HepG2 (cell line): Measurements from ENCODE around the gene LARP7. TPM values are rescaled to one million over a fixed set of nuclear protein-coding genes. Genes with fewer than 3 reads are reported as not detected.
A peak's percentile ranks its signal among the peaks of the same experiment; 100 is the strongest.

Source experiments
- ATF4 ChIP-seq, 2 experiments: fragments of 450-650 bp in 1 of 2; sonication (generic) in 1 of 2; formaldehyde crosslinking; IDR thresholded peaks; 2 replicates each; pipeline versions ENCODE4 v1.5.0 to v1.8.0; 2020 to 2022; ENCODE audit warnings: mild to moderate bottlenecking in 1 of 2, missing genetic modification reagents in 1 of 2
- CC2D1A ChIP-seq: sonication (generic); formaldehyde crosslinking; IDR thresholded peaks from 2 replicates; pipeline ENCODE4 v1.8.1; 2023; ENCODE audit warnings: mild to moderate bottlenecking, missing genetic modification reagents
- ETV5 ChIP-seq: IDR thresholded peaks from 2 replicates; pipeline ENCODE4 v1.6.1; 2018; ENCODE audit warnings: missing biosample characterization, missing genetic modification reagents, inconsistent platforms, borderline replicate concordance
- HNF1A ChIP-seq, 2 experiments: sonication (generic) in 1 of 2; formaldehyde crosslinking in 1 of 2; IDR thresholded peaks; 2 replicates each; pipeline versions ENCODE4 v1.4.0 to v1.6.1; 2016 to 2020; ENCODE audit warnings: borderline replicate concordance in 1 of 2, low read depth in 1 of 2, mild to moderate bottlenecking in 1 of 2, missing genetic modification reagents in 1 of 2
- KDM5B ChIP-seq: sonication (generic); formaldehyde crosslinking; IDR thresholded peaks from 2 replicates; pipeline ENCODE4 v1.4.0; 2020; ENCODE audit warnings: missing genetic modification reagents, mild to moderate bottlenecking, borderline replicate concordance
- MAF1 ChIP-seq: sonication (generic); formaldehyde crosslinking; IDR thresholded peaks from 2 replicates; pipeline ENCODE4 v1.5.0; 2020; ENCODE audit warnings: missing genetic modification reagents, borderline replicate concordance
- MAFF ChIP-seq: IDR thresholded peaks from 2 replicates; pipeline ENCODE4 v1.6.1; 2011; ENCODE audit warnings: low read depth, low read length, improper control_type of control experiment
- NAIF1 ChIP-seq: sonication (generic); formaldehyde crosslinking; IDR thresholded peaks from 2 replicates; pipeline ENCODE4 v1.5.0; 2020; ENCODE audit warnings: mild to moderate bottlenecking, missing genetic modification reagents, borderline replicate concordance
- REXO4 ChIP-seq: sonication (generic); formaldehyde crosslinking; IDR thresholded peaks from 2 replicates; pipeline ENCODE4 v1.8.0; 2022; ENCODE audit warnings: missing genetic modification reagents, mild to moderate bottlenecking, borderline replicate concordance
- STAG1 ChIP-seq: sonication (generic); formaldehyde crosslinking; IDR thresholded peaks from 2 replicates; pipeline ENCODE4 v1.4.0; 2020; ENCODE audit warnings: missing genetic modification reagents
- TP53 ChIP-seq: sonication (generic); formaldehyde crosslinking; conservative IDR thresholded peaks from 2 replicates; pipeline ENCODE4 v1.4.0; 2020; ENCODE audit warnings: missing genetic modification reagents
- ZBTB21 ChIP-seq: sonication (generic); formaldehyde crosslinking; IDR thresholded peaks from 2 replicates; pipeline ENCODE4 v1.4.0; 2020; ENCODE audit warnings: missing genetic modification reagents
- ZBTB39 ChIP-seq: sonication (generic); formaldehyde crosslinking; IDR thresholded peaks from 2 replicates; pipeline ENCODE4 v1.5.0; 2020; ENCODE audit warnings: missing genetic modification reagents
- ZNF101 ChIP-seq: sonication (generic); formaldehyde crosslinking; IDR thresholded peaks from 2 replicates; pipeline ENCODE4 v1.4.0; 2020; ENCODE audit warnings: mild to moderate bottlenecking, low read depth, missing genetic modification reagents, borderline replicate concordance
- ZNF513 ChIP-seq: sonication (generic); formaldehyde crosslinking; conservative IDR thresholded peaks from 2 replicates; pipeline ENCODE4 v1.5.0; 2020; ENCODE audit warnings: missing genetic modification reagents
- ZNF75D ChIP-seq: sonication (generic); formaldehyde crosslinking; IDR thresholded peaks from 2 replicates; pipeline ENCODE4 v1.8.1; 2023; ENCODE audit warnings: missing genetic modification reagents, mild to moderate bottlenecking, borderline replicate concordance
- polyA plus RNA-seq, 8 experiments: library from polyadenylated mRNA; depleted of rRNA in 3 of 8; stranded (reverse) in 7 of 8; unstranded in 1 of 8; fragments of >200 nt; fragmentation: Illumina TruSeq in 4 of 8; extraction: Trizol in 4 of 8; gene quantifications; 2 replicates each; pipeline versions ENCODE4 v1.2.1 to v1.2.3, GENCODE V29; 2011 to 2016; ENCODE audit warnings: low read depth in 4 of 8, missing spikeins in 1 of 8, mixed read lengths in 1 of 8; ENCODE audit not compliant: insufficient read depth in 1 of 8
- total RNA-seq, 5 experiments: library from RNA; depleted of rRNA; stranded (reverse); fragments of >200 nt; fragmentation: Illumina TruSeq; extraction: Trizol; gene quantifications; 2 replicates each; pipeline ENCODE4 v1.2.3, GENCODE V29; 2016; ENCODE audit warnings: low read depth in 1 of 5

The LARP7 gene
- total and polyA plus RNA-seq, 2 of the 13 experiments (the other 11 are each of a cell fraction or from before 2014, with no cell fraction given), result 9.7 to 37.1 TPM

GRCh38 chr4:112636688-112637551 lies at the start of gene LARP7, which contains the start of gene ZGRF1 (continued):
- TF ChIP-seq ATF4 (CRISPR knock-in tag; IDR thresholded peaks at IDR 0.05), result peak in 1 of 2 experiments; percentile 36; a peak in 1 of 4 replicates
- no peak; the same call in 1 of the 2 replicates for TF ChIP-seq KDM5B (CRISPR knock-in tag)
- TF ChIP-seq TP53 (CRISPR knock-in tag), result 0 out of 2 replicates have a peak, but pooled peaks have one; percentile 56
- TF ChIP-seq REXO4 (CRISPR knock-in tag), result no peak
- no peak for TF ChIP-seq ZNF513
- TF ChIP-seq ZBTB39 (CRISPR knock-in tag), result no peak
- TF ChIP-seq CC2D1A (CRISPR knock-in tag), result no peak
- no peak for TF ChIP-seq MAFF
- TF ChIP-seq ZBTB21 (CRISPR knock-in tag), result peak; percentile 97
- TF ChIP-seq MAF1 (CRISPR knock-in tag), result 0 out of 2 replicates have a peak, but pooled peaks have one; percentile 24
- no peak; the same call in 1 of the 2 replicates for TF ChIP-seq HNF1A (IDR thresholded peaks at IDR 0.05; ENCODE audit: low read depth)
- no peak for TF ChIP-seq HNF1A (CRISPR knock-in tag; IDR thresholded peaks at IDR 0.05; ENCODE audit: borderline replicate concordance)
- no peak for TF ChIP-seq ZNF101 (CRISPR knock-in tag)
- no peak for TF ChIP-seq NAIF1 (CRISPR knock-in tag)
- no peak for TF ChIP-seq STAG1
- TF ChIP-seq ZNF75D, result no peak
- peak; percentile 48 for TF ChIP-seq ETV5 (CRISPR knock-in tag)
